Keratinocyte (primary cell): Measurements from ENCODE around the gene CFAP73. TPM values are rescaled to one million over a fixed set of nuclear protein-coding genes. Genes with fewer than 3 reads are reported as not detected.

Experiments
- DNase-seq: peaks from one replicate; pipeline ENCODE4 v3.0.0-alpha.2; 2011; ENCODE audit warnings: low read depth, missing footprints, low spot score
- FAIRE-seq: peaks from 2 replicates; lab custom pipeline; 2011; peaks lifted over from hg19 to GRCh38; lab: Jason Lieb, UNC
- H2AFZ ChIP-seq: 2 replicates; pipeline ENCODE4 v1.6.0; 2012; ENCODE audit warnings: low read length, control low read depth, inconsistent platforms; ENCODE audit not compliant: control insufficient read depth
- H3K27ac ChIP-seq: 2 replicates; pipeline ENCODE4 v1.5.1; 2011; ENCODE audit warnings: low read length; ENCODE audit not compliant: control insufficient read depth, insufficient read depth
- H3K27me3 ChIP-seq: 3 replicates; pipeline ENCODE4 v1.6.0; 2011; ENCODE audit warnings: low read length; ENCODE audit not compliant: control insufficient read depth, insufficient read depth; ENCODE audit errors: extremely low read depth
- H3K36me3 ChIP-seq, 2 experiments: 2 replicates in 1 of 2; 3 replicates in 1 of 2; pipeline ENCODE4 v1.5.1; 2011; ENCODE audit warnings: low read length in 2 of 2, mild to moderate bottlenecking in 1 of 2; ENCODE audit not compliant: control insufficient read depth in 2 of 2, insufficient read depth in 2 of 2; ENCODE audit errors: extremely low read depth in 1 of 2
- H3K4me1 ChIP-seq: 3 replicates; pipeline ENCODE4 v1.5.1; 2011; ENCODE audit warnings: low read length; ENCODE audit not compliant: control insufficient read depth, insufficient read depth; ENCODE audit errors: extremely low read depth
- H3K4me2 ChIP-seq: 3 replicates; pipeline ENCODE4 v1.6.0; 2011; ENCODE audit warnings: low read depth, low read length; ENCODE audit not compliant: control insufficient read depth, insufficient read depth; ENCODE audit errors: extremely low read depth
- H3K4me3 ChIP-seq, 3 experiments: fragments of 200-600 bp in 1 of 3; sonication (generic) in 1 of 3; 2 replicates in 2 of 3; 3 replicates in 1 of 3; pipeline ENCODE4 v1.5.1; 2011 to 2016; ENCODE audit warnings: low read length in 3 of 3, mild to moderate bottlenecking in 3 of 3, control low read depth in 2 of 3, inconsistent platforms in 1 of 3, low read depth in 1 of 3, mixed read lengths in 1 of 3, mixed run types in 1 of 3, moderate library complexity in 1 of 3; ENCODE audit not compliant: control insufficient read depth in 2 of 3, insufficient read depth in 2 of 3; ENCODE audit errors: extremely low read depth in 1 of 3
- H3K79me2 ChIP-seq: 2 replicates; pipeline ENCODE4 v1.6.0; 2012; ENCODE audit warnings: low read length; ENCODE audit not compliant: control insufficient read depth, insufficient read depth
- H3K9ac ChIP-seq: 3 replicates; pipeline ENCODE4 v1.6.0; 2011; ENCODE audit warnings: low read length; ENCODE audit not compliant: control insufficient read depth, insufficient read depth; ENCODE audit errors: extremely low read depth
- H3K9me1 ChIP-seq: 3 replicates; pipeline ENCODE4 v1.6.0; 2011; ENCODE audit warnings: low read length; ENCODE audit not compliant: control insufficient read depth, insufficient read depth; ENCODE audit errors: extremely low read depth
- H3K9me3 ChIP-seq: 2 replicates; pipeline ENCODE4 v1.5.1; 2012; ENCODE audit warnings: low read depth, low read length; ENCODE audit not compliant: control insufficient read depth
- H4K20me1 ChIP-seq: 3 replicates; pipeline ENCODE4 v1.6.0; 2011; ENCODE audit warnings: low read length; ENCODE audit not compliant: control insufficient read depth, insufficient read depth; ENCODE audit errors: extremely low read depth
- EZH2 ChIP-seq: IDR thresholded peaks from one replicate; pipeline ENCODE4 v1.6.1; 2012; ENCODE audit warnings: inconsistent platforms, mild to moderate bottlenecking, low read length, moderate library complexity
- dilution Hi-C: fragments of 300-500 bp; cut with MboI; formaldehyde crosslinking; loops from one replicate; pipeline ENCODE4 v1.7.0; 2020; ENCODE audit warnings: low sequenced_read_pairs; ENCODE audit not compliant: extremely low pct_ligation_motif_present
- polyA plus RNA-seq, 5 experiments: library from polyadenylated mRNA; depleted of rRNA in 3 of 5; stranded (reverse) in 3 of 5; stranded (forward) in 1 of 5; unstranded in 1 of 5; fragments of >200 nt; gene quantifications; 1 replicate in 1 of 5; 2 replicates in 3 of 5; 3 replicates in 1 of 5; pipeline versions ENCODE4 v1.2.1 to v1.2.3, GENCODE V29; 2011 to 2012; ENCODE audit warnings: missing spikeins in 2 of 5, low read depth in 1 of 5, low replicate concordance in 1 of 5
- TF ChIP-seq, protein P1 (sequence below), 3 experiments: IDR thresholded peaks in 1 of 3; conservative IDR thresholded peaks in 1 of 3; optimal IDR thresholded peaks in 1 of 3; 2 replicates in 2 of 3; 3 replicates in 1 of 3; pipeline versions ENCODE3 to v1.5.1; 2011; ENCODE audit warnings: low read length in 3 of 3, mild to moderate bottlenecking in 3 of 3, moderate library complexity in 2 of 3, control low read depth in 1 of 3, inconsistent platforms in 1 of 3; ENCODE audit not compliant: insufficient read depth in 2 of 3; ENCODE audit errors: extremely low read depth in 1 of 3

Gene CFAP73
- polyA plus RNA-seq, 1 donor (not counting 4 experiments of a cell fraction or from before 2014, with no cell fraction given), result not detected

DNA sequence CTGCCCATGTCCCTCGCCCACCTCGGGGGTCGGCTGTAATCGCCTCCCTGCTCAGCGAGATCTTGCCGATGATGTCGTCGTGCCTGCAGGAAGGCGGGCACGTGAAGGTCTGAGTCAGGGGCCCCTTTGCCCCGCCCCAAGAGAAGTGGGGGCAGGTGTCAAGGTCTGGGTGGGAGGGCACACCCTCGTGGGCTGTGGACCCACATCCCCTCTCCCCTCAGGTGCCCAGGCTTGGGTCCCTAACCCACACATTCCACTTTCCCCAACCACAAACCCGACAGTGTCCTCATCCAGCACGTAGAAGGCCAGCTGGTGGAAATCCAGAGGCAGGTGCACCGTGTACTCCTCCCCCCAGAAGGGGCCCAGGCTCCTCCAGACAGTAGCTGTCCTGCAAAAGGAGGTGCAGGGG, 21.7 kb upstream of the CFAP73 start:
- H2AFZ ChIP-seq, result no peak overlapping the region
- no peak overlapping the region for H3K27ac ChIP-seq
- no peak overlapping the region for H3K9ac ChIP-seq
- no peak overlapping the region for H3K4me3 ChIP-seq
- DNase-seq, result no peak
- H3K4me2 ChIP-seq, result no peak overlapping the region
- no peaks in the 10 kb centered on the region for H3K9me3 ChIP-seq
- H3K4me1 ChIP-seq, result no peaks in the 10 kb centered on the region
- no peaks in the 10 kb centered on the region for H3K79me2 ChIP-seq
- no peaks in the 10 kb centered on the region for H3K9me1 ChIP-seq
- no peaks in the 10 kb centered on the region for H4K20me1 ChIP-seq
- no peak for FAIRE-seq
- no peaks in the 10 kb centered on the region for H3K36me3 ChIP-seq
- dilution Hi-C loops, result no loop called here
- TF ChIP-seq, protein P1, sequence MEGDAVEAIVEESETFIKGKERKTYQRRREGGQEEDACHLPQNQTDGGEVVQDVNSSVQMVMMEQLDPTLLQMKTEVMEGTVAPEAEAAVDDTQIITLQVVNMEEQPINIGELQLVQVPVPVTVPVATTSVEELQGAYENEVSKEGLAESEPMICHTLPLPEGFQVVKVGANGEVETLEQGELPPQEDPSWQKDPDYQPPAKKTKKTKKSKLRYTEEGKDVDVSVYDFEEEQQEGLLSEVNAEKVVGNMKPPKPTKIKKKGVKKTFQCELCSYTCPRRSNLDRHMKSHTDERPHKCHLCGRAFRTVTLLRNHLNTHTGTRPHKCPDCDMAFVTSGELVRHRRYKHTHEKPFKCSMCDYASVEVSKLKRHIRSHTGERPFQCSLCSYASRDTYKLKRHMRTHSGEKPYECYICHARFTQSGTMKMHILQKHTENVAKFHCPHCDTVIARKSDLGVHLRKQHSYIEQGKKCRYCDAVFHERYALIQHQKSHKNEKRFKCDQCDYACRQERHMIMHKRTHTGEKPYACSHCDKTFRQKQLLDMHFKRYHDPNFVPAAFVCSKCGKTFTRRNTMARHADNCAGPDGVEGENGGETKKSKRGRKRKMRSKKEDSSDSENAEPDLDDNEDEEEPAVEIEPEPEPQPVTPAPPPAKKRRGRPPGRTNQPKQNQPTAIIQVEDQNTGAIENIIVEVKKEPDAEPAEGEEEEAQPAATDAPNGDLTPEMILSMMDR (optimal IDR thresholded peaks at IDR 0.05 in 1 of 3, IDR thresholded peaks at IDR 0.05 in 1 of 3, conservative IDR thresholded peaks at IDR 0.05 in 1 of 3; ENCODE audit: extremely low read depth in 1 of 3, insufficient read depth in 2 of 3, low read length in 3 of 3), result no peak
- TF ChIP-seq EZH2, result no peak
- H3K27me3 ChIP-seq, result no peaks in the 10 kb centered on the region

DNA sequence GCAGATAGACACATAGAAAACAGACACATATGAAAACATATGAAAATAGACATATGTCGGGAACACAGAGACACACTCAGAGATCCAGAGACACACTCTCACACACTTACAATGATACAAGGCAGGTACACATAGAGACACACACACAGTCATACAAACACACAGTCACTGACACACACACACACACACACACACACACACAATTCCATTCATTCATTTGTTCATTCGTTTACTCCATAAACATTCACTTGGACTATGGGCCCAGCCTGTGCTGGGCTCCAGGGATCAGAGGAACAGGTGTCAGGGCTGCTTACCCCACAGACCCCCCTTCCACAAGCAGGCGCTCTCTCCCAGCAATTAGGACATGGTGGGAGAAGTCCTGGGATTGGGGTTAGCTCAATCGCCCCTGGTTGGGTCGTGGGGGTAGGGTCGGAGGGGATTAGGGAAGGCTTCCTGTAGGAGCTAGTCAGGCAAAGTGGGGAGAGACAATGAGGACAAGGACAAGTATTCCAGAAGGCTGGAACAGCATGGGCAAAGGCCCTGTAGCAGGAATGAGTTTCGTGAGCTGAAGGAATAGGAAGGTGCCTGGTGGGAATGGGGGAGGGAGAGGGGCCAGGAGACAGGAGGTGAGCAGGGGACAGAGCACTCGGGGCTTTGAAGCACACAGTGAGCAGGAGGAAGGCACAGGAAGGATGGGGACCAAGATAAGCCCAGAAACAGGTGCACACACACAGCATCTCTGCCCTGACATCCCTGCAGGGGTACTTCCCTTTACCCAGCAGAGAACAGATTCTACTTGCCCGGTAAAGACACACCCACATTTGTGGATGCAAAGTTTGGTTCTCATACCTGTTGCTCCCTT, 20.5 kb upstream of the CFAP73 start:
- Histone ChIP-seq H4K20me1 (no peaks in the 10 kb centered on the region), H3K79me2 (no peaks in the 10 kb centered on the region), H3K9ac (no peak overlapping the region), H3K36me3 (no peaks in the 10 kb centered on the region), H2AFZ (no peak overlapping the region), H3K9me1 (no peaks in the 10 kb centered on the region), H3K27ac (no peak overlapping the region), H3K4me1 (no peaks in the 10 kb centered on the region), H3K9me3 (no peaks in the 10 kb centered on the region), H3K4me2 (no peak overlapping the region), H3K27me3 (no peaks in the 10 kb centered on the region), H3K4me3 (no peak overlapping the region)
- FAIRE-seq, result no peak
- dilution Hi-C loops, result no loop called here
- TF ChIP-seq EZH2, result no peak
- TF ChIP-seq, protein P1 (optimal IDR thresholded peaks at IDR 0.05 in 1 of 3, IDR thresholded peaks at IDR 0.05 in 1 of 3, conservative IDR thresholded peaks at IDR 0.05 in 1 of 3; ENCODE audit: extremely low read depth in 1 of 3, insufficient read depth in 2 of 3, low read length in 3 of 3), result no peak
- no peak for DNase-seq
